ENCODE data around the gene ADAM15. TPM values are rescaled to one million over a fixed set of nuclear protein-coding genes. Genes with fewer than 3 reads are reported as not detected.

The ADAM15 gene
- total RNA-seq, 4 donors from 2014 or later = 61.5 to 142 (median 115) TPM

DNA sequence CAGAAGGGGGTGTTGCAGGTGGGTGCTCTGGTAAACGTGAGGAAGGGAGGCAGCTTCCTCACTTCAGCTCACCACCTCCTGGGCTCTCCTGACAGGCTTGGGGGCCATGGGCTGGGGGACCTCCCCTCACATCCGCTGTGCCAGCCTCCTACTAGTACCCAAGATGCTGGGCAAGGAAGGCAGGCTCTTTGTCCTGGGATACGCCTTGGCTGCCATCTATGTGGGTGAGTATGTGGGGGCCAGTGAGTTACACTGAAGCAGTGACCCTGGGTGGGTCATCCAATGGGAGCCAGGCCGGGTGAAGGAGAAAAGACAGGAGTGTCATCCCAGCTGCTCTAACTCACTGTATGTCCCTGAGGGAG lies 11.8 kb upstream of the ADAM15 start:
- peaks cover 4 to 13% (median 11%) of the 10 kb centered on the region in 4 donors for H3K4me1 ChIP-seq
- intact Hi-C loops (cut with DNase I) = no loop called here
- no peak overlapping the region for H3K4me3 ChIP-seq
- no peaks in the 10 kb centered on the region for H3K36me3 ChIP-seq
- no peaks in the 10 kb centered on the region for H3K9me3 ChIP-seq
- DNase-seq (ENCODE audit: extremely low spot score) = no peak
- 67% methylated on average over 2 of the region's 4 CpGs for WGBS
- no peak overlapping the region for H3K27ac ChIP-seq (replicated peaks in 1 of 4)
- H3K27me3 ChIP-seq = no peaks in the 10 kb centered on the region
- no peak for TF ChIP-seq POLR2AphosphoS5 (IDR thresholded peaks at IDR 0.05)
- no peak for TF ChIP-seq EP300 (IDR thresholded peaks at IDR 0.05)
- TF ChIP-seq, protein P1, sequence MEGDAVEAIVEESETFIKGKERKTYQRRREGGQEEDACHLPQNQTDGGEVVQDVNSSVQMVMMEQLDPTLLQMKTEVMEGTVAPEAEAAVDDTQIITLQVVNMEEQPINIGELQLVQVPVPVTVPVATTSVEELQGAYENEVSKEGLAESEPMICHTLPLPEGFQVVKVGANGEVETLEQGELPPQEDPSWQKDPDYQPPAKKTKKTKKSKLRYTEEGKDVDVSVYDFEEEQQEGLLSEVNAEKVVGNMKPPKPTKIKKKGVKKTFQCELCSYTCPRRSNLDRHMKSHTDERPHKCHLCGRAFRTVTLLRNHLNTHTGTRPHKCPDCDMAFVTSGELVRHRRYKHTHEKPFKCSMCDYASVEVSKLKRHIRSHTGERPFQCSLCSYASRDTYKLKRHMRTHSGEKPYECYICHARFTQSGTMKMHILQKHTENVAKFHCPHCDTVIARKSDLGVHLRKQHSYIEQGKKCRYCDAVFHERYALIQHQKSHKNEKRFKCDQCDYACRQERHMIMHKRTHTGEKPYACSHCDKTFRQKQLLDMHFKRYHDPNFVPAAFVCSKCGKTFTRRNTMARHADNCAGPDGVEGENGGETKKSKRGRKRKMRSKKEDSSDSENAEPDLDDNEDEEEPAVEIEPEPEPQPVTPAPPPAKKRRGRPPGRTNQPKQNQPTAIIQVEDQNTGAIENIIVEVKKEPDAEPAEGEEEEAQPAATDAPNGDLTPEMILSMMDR (IDR thresholded peaks at IDR 0.05) = no peak
- TF ChIP-seq POLR2A (IDR thresholded peaks at IDR 0.05; ENCODE audit: low read depth) = no peak

DNA sequence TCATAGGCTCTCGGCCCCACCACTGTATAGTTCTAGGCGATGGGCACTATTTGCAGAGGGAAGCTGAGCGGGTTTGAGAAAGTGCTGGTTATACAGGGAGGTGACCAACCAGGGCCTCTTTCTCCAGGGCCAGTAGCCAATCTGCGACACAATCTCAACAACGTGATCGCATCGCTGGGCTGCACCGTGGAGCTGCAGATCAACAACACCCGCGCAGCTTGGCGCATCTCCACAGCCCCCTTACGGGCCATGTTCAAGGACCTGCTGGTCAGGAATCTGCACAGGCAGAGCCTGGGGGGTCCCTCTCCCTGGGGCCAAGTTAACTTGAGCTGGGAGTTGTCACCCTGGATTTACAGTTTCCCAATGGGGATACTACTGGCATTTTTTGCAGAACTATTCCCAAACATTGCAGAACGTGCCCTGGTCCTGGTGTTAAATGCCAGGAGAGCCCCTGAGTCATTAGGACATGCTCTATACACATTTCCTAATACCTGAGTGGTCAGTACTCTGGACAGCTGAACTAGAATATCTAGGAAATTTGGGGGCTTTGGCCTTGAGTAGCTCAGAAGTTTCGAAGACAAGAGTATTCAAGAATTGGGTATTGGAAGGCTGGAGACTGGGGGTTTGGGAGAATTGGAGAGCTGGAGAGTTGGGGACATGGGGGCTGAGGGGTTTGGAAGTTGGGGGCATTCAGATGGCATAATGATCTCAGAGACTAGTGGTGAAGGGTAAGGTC lies 10.6 kb upstream of the ADAM15 start:
- Histone ChIP-seq H3K27me3 (no peaks in the 10 kb centered on the region), H3K36me3 (no peaks in the 10 kb centered on the region), H3K9me3 (no peaks in the 10 kb centered on the region), H3K4me1 (peaks cover 9 to 22% (median 21%) of the 10 kb centered on the region in 4 donors), H3K27ac (replicated peaks in 1 of 4) (no peak overlapping the region), H3K4me3 (no peak overlapping the region)
- DNase-seq (ENCODE audit: extremely low spot score) = no peak
- intact Hi-C loops (cut with DNase I) = no loop called here
- 91% methylated on average over 14 of the region's 14 CpGs for WGBS
- TF ChIP-seq, protein P1 (IDR thresholded peaks at IDR 0.05) = no peak
- TF ChIP-seq POLR2A (IDR thresholded peaks at IDR 0.05; ENCODE audit: low read depth) (no peak), EP300 (IDR thresholded peaks at IDR 0.05) (no peak)

DNA sequence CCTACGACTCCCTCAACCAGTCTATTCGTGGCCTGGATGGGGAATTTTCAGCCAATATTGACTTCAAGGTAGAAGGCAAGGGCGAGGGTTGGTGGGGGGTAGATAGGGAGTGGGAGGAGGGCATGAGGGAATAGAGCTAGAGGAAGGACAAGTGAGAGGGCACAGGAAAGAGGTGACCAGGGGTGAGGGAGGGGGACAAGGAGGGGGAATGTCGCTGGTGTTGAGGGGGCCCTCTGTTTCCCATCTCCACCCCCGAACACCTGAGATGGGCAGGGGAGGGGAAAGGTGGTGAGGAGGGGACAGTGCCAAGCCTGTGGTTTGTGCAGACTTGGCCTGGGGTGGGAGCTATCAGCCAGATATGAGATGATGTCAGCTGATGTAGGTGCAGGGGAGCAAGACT lies 8.3 kb upstream of the ADAM15 start:
- no peak overlapping the region for H3K27ac ChIP-seq (replicated peaks in 1 of 4)

DNA sequence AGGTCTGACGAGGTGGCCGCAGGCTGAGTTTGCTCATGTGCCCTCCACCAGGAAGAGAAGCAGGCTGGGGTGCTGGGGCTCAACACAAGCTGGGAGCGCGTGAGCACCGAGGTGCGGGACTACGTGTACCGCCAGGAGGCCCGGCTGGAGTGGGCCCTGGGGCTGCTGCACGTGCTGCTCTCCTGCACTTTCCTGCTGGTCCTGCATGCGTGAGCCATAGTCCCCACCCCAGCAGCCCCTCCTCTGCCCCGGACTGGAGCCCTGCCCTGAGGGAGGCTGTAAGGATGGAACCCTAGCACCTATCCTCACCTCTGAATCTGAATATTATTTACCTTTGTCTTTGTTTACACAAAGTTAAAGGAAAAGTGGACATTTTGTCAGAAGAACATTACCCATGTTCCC lies 7.8 kb upstream of the ADAM15 start:
- no peaks in the 10 kb centered on the region for H3K27me3 ChIP-seq
- H3K36me3 ChIP-seq = no peaks in the 10 kb centered on the region
- no peak for DNase-seq (ENCODE audit: extremely low spot score)
- 82% methylated on average over 12 of the region's 12 CpGs for WGBS
- intact Hi-C loops (cut with DNase I) = no loop called here
- H3K4me3 ChIP-seq = no peak overlapping the region
- H3K27ac ChIP-seq (replicated peaks in 1 of 4) = no peak overlapping the region
- H3K9me3 ChIP-seq = no peaks in the 10 kb centered on the region
- TF ChIP-seq POLR2A (IDR thresholded peaks at IDR 0.05; ENCODE audit: low read depth) (no peak), EP300 (IDR thresholded peaks at IDR 0.05) (no peak), POLR2AphosphoS5 (IDR thresholded peaks at IDR 0.05) (no peak)
- TF ChIP-seq, protein P1 (IDR thresholded peaks at IDR 0.05) = no peak
- H3K4me1 ChIP-seq = peaks cover 9 to 22% (median 19%) of the 10 kb centered on the region in 4 donors

More for the DNA sequence above, 8.3 kb upstream of the ADAM15 start:
- WGBS = 85% methylated on average over 5 of the region's 5 CpGs
- Histone ChIP-seq H3K4me3 (no peak overlapping the region), H3K4me1 (peaks cover 9 to 22% (median 20%) of the 10 kb centered on the region in 4 donors), H3K9me3 (no peaks in the 10 kb centered on the region), H3K36me3 (no peaks in the 10 kb centered on the region), H3K27me3 (no peaks in the 10 kb centered on the region)
- DNase-seq (ENCODE audit: extremely low spot score) = no peak
- TF ChIP-seq EP300 (IDR thresholded peaks at IDR 0.05) = no peak
- TF ChIP-seq POLR2A (IDR thresholded peaks at IDR 0.05; ENCODE audit: low read depth) = no peak
- no peak for TF ChIP-seq POLR2AphosphoS5 (IDR thresholded peaks at IDR 0.05)
- TF ChIP-seq, protein P1 (IDR thresholded peaks at IDR 0.05) = no peak
- intact Hi-C loops (cut with DNase I) = no loop called here

Measured in esophagus muscularis mucosa (tissue), 4 donors.